ENCODE results near the gene TXNRD2.
"Not testable (repeated sequence)": the region's sequence is repeated elsewhere in the genome, so short reads cannot be mapped to it uniquely, and the experiment has no call there.

The TXNRD2 gene

DNA sequence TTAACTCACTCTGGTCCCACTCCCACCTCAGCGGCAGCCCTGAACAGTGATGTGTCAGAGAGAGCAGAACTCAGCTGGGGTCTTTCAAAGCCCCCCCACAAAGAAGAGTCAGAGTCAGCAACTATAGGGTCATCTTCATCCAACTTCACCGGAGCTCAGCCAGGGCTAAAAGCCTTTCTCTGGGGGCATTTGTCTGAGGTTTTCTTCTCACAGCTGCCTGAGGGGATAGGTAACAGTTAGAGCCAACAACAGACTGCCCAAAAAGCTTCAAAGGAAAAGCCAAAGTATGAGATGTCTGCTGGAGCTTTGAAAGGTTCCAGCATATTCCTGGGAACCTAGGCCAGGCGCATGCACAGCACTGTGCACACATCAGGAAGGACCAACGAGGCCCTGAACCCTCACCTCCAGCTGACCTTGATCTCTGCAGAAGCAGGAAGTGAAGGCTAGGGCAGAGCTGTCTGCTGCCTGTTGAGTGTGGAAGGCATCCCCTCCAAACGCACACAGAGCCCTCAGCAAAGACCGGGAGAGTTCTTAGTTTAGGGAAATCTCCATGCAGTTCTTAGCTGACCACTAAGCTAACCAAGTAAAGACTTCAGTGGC lies 28.2 kb downstream of the TXNRD2 start:
- Histone ChIP-seq H3K27me3 (ENCODE audit: control insufficient read depth, insufficient read depth, low read length) (no peaks in the 10 kb centered on the region), H3K4me1 (ENCODE audit: control insufficient read depth, insufficient read depth, low read length) (no peaks in the 10 kb centered on the region), H3K4me3 (ENCODE audit: low read depth, low read length) (no peak overlapping the region), H3K36me3 (ENCODE audit: control insufficient read depth, insufficient read depth, low read length) (peaks cover 5% of the 10 kb centered on the region; the same call in 1 of the 2 replicates), H3K27ac (ENCODE audit: low read depth, low read length) (no peak overlapping the region), H3K9me3 (ENCODE audit: control insufficient read depth, insufficient read depth, low read length) (no peaks in the 10 kb centered on the region), H3K9ac (ENCODE audit: low read depth, low read length) (no peak overlapping the region)

DNA sequence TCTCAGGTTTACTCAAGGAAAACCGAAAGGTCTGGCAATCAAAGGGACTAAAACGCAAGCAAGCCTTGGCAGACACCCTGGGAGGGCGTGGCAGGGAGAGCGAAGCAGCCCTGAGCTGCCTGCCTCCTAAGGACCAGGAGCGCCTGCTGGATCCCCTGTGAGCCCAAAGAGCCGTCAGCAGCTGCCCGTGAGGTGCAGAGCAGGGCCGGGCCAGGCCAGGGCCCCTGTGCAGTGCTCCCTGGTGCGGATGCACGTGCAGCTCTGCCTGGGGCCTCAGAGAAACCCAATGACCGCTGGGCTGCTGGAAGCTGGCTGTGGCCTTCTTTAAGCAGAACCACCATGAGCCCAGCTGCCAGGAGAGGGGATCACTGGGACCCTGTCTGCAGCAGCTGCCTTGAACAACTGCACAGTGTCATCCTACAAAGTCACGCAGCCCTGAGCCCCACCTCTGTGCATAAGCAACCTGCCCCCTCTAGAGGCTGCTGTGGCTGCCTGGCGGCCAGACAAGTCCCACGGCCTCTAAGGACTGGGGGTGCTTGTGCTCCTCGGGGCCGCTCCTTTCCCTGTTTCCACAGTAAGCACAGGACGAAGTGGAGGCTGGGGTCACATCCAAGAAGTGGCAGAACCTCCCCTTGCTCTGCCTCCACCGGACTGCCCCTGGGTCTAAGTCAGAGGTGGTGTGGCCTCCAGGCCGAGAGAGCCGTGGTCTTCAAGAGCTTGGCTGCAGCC lies 29.2 kb downstream of the TXNRD2 start:
- Histone ChIP-seq H3K36me3 (ENCODE audit: control insufficient read depth, insufficient read depth, low read length) (peaks cover 5% of the 10 kb centered on the region; the same call in 1 of the 2 replicates), H3K9ac (ENCODE audit: low read depth, low read length) (no peak overlapping the region)

DNA sequence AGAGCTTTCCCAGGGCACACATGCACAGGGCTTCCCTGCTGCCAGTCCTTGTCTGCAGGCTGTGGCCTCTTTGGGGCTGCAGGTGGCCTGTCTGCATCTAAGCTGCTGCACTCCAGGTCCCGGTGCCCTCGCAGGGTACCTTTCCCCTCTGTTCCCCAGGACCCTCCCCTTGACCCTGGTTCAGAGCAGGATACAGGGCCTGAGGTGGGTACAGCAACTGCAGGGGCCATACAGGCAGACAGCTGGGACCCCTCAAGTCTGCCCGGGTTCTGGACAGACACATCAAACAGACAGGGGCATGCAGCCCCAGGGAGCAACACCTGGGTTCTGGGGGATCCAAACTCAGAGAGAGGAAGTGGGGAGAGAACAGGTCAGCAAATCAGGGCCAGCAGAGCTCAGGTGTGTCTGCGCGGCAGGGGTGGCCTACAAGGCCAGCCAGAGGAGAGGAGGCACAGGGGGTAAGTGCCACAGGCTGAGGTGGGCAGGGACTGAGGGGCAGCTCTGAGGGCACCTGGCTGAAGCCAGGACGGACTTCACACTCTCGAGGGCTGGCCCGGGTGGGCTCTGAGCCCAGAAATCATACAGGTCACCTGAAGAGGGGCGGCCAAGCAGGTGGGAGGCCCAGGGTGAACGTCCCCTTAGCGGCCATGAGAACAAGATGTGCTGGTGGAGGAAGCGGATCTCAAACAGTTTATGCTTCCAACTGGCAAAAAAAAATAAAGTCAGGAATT lies 29.9 kb downstream of the TXNRD2 start:
- Histone ChIP-seq H3K9me3 (ENCODE audit: control insufficient read depth, insufficient read depth, low read length) (no peaks in the 10 kb centered on the region), H3K4me3 (ENCODE audit: low read depth, low read length) (no peak overlapping the region), H3K9ac (ENCODE audit: low read depth, low read length) (no peak overlapping the region), H3K27me3 (ENCODE audit: control insufficient read depth, insufficient read depth, low read length) (no peaks in the 10 kb centered on the region), H3K36me3 (ENCODE audit: control insufficient read depth, insufficient read depth, low read length) (peaks cover 5% of the 10 kb centered on the region; the same call in 1 of the 2 replicates), H3K27ac (ENCODE audit: low read depth, low read length) (no peak overlapping the region), H3K4me1 (ENCODE audit: control insufficient read depth, insufficient read depth, low read length) (no peaks in the 10 kb centered on the region)

More for the DNA sequence above, 29.2 kb downstream of the TXNRD2 start:
- H3K27me3 ChIP-seq (ENCODE audit: control insufficient read depth, insufficient read depth, low read length) = no peaks in the 10 kb centered on the region
- H3K27ac ChIP-seq (ENCODE audit: low read depth, low read length) = no peak overlapping the region
- H3K4me1 ChIP-seq (ENCODE audit: control insufficient read depth, insufficient read depth, low read length) = no peaks in the 10 kb centered on the region
- H3K9me3 ChIP-seq (ENCODE audit: control insufficient read depth, insufficient read depth, low read length) = no peaks in the 10 kb centered on the region
- H3K4me3 ChIP-seq (ENCODE audit: low read depth, low read length) = no peak overlapping the region

GRCh38 chr22:19910180-19910744 lies 31.4 kb downstream of the TXNRD2 start:
- Histone ChIP-seq H3K9ac (ENCODE audit: low read depth, low read length) (no peak overlapping the region), H3K9me3 (ENCODE audit: control insufficient read depth, insufficient read depth, low read length) (no peaks in the 10 kb centered on the region), H3K27ac (ENCODE audit: low read depth, low read length) (no peak overlapping the region), H3K27me3 (ENCODE audit: control insufficient read depth, insufficient read depth, low read length) (no peaks in the 10 kb centered on the region), H3K4me1 (ENCODE audit: control insufficient read depth, insufficient read depth, low read length) (no peaks in the 10 kb centered on the region), H3K36me3 (ENCODE audit: control insufficient read depth, insufficient read depth, low read length) (peaks cover 5% of the 10 kb centered on the region; the same call in 1 of the 2 replicates), H3K4me3 (ENCODE audit: low read depth, low read length) (no peak overlapping the region)

GRCh38 chr22:19909350-19910179 lies 32.1 kb downstream of the TXNRD2 start:
- no peak overlapping the region for H3K9ac ChIP-seq (ENCODE audit: low read depth, low read length)
- H3K4me3 ChIP-seq (ENCODE audit: low read depth, low read length) = no peak overlapping the region
- H3K27me3 ChIP-seq (ENCODE audit: control insufficient read depth, insufficient read depth, low read length) = no peaks in the 10 kb centered on the region
- no peaks in the 10 kb centered on the region for H3K9me3 ChIP-seq (ENCODE audit: control insufficient read depth, insufficient read depth, low read length)
- no peak overlapping the region for H3K27ac ChIP-seq (ENCODE audit: low read depth, low read length)
- H3K36me3 ChIP-seq (ENCODE audit: control insufficient read depth, insufficient read depth, low read length) = peaks cover 4% of the 10 kb centered on the region; the same call in 1 of the 2 replicates
- no peaks in the 10 kb centered on the region for H3K4me1 ChIP-seq (ENCODE audit: control insufficient read depth, insufficient read depth, low read length)

DNA sequence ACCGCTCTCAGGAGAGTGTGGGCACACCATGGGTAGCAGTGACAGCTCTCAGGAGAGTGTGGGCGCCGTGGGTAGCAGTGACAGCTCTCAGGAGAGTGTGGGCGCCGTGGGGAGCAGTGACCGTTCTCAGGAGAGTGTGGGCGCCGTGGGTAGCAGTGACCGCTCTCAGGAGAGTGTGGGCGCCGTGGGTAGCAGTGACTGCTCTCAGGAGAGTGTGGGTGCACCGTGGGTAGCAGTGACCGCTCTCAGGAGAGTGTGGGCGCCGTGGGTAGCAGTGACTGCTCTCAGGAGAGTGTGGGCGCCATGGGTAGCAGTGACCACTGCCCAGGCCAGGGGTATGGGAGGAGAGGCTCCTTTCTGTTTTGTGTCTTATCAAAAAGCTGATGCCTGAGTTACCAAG lies 33.7 kb downstream of the TXNRD2 start:
- not testable (repeated sequence) for H3K4me3 ChIP-seq (ENCODE audit: low read depth, low read length); H3K9me3 ChIP-seq (ENCODE audit: control insufficient read depth, insufficient read depth, low read length); H3K27ac ChIP-seq (ENCODE audit: low read depth, low read length); H3K36me3 ChIP-seq (ENCODE audit: control insufficient read depth, insufficient read depth, low read length); H3K27me3 ChIP-seq (ENCODE audit: control insufficient read depth, insufficient read depth, low read length); H3K9ac ChIP-seq (ENCODE audit: low read depth, low read length); H3K4me1 ChIP-seq (ENCODE audit: control insufficient read depth, insufficient read depth, low read length)

DNA sequence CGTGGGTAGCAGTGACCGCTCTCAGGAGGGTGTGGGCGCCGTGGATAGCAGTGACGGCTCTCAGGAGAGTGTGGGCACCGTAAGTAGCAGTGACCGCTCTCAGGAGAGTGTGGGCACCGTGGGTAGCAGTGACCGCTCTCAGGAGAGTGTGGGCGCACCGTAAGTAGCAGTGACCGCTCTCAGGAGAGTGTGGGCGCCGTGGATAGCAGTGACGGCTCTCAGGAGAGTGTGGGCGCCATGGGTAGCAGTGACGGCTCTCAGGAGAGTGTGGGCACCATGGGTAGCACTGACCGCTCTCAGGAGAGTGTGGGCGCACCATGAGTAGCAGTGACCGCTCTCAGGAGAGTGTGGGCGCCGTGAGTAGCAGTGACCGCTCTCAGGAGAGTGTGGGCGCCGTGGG lies 34.8 kb downstream of the TXNRD2 start:
- not testable (repeated sequence) for H3K27ac ChIP-seq (ENCODE audit: low read depth, low read length); H3K27me3 ChIP-seq (ENCODE audit: control insufficient read depth, insufficient read depth, low read length); H3K4me3 ChIP-seq (ENCODE audit: low read depth, low read length); H3K9ac ChIP-seq (ENCODE audit: low read depth, low read length); H3K36me3 ChIP-seq (ENCODE audit: control insufficient read depth, insufficient read depth, low read length); H3K9me3 ChIP-seq (ENCODE audit: control insufficient read depth, insufficient read depth, low read length)
- H3K4me1 ChIP-seq (ENCODE audit: control insufficient read depth, insufficient read depth, low read length) = peaks cover 12% of the 10 kb centered on the region; the same call in 1 of the 2 replicates

- H3K27ac ChIP-seq (ENCODE audit: low read depth, low read length) = no peak overlapping the region
- H3K9ac ChIP-seq (ENCODE audit: low read depth, low read length) = no peak overlapping the region
Observed at GRCh38 chr22:19905347-19906276, 36.0 kb downstream of the TXNRD2 start.

DNA sequence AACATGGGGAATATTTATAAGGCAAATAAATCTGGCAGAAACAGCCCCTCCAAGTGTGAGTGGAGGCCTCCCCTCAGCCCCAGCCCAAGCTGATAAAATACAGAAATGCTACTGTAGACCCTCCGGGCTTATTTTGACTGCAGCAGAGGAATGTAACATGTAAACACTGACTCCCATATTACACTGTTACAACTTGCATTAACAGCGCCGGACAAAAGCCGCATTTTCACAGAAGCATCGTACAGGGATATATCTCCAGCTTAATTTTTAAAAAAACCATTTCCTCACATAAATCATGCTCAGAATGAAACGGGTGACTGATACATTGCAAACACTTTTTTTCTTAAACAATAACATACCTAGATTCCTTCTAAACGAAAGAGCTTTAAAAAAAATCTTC lies 36.7 kb downstream of the TXNRD2 start:
- Histone ChIP-seq H3K27me3 (ENCODE audit: control insufficient read depth, insufficient read depth, low read length) (no peaks in the 10 kb centered on the region), H3K27ac (ENCODE audit: low read depth, low read length) (no peak overlapping the region), H3K9ac (ENCODE audit: low read depth, low read length) (no peak overlapping the region)

More at GRCh38 chr22:19905347-19906276, 36.0 kb downstream of the TXNRD2 start:
- Histone ChIP-seq H3K9me3 (ENCODE audit: control insufficient read depth, insufficient read depth, low read length) (no peaks in the 10 kb centered on the region), H3K4me3 (ENCODE audit: low read depth, low read length) (no peak overlapping the region), H3K4me1 (ENCODE audit: control insufficient read depth, insufficient read depth, low read length) (peaks cover 12% of the 10 kb centered on the region; the same call in 1 of the 2 replicates), H3K36me3 (ENCODE audit: control insufficient read depth, insufficient read depth, low read length) (no peaks in the 10 kb centered on the region), H3K27me3 (ENCODE audit: control insufficient read depth, insufficient read depth, low read length) (no peaks in the 10 kb centered on the region)

More for the DNA sequence above, 36.7 kb downstream of the TXNRD2 start:
- no peak overlapping the region for H3K4me3 ChIP-seq (ENCODE audit: low read depth, low read length)
- no peaks in the 10 kb centered on the region for H3K9me3 ChIP-seq (ENCODE audit: control insufficient read depth, insufficient read depth, low read length)
- H3K4me1 ChIP-seq (ENCODE audit: control insufficient read depth, insufficient read depth, low read length) = peaks cover 12% of the 10 kb centered on the region; the same call in 1 of the 2 replicates
- no peaks in the 10 kb centered on the region for H3K36me3 ChIP-seq (ENCODE audit: control insufficient read depth, insufficient read depth, low read length)

Data from HUES48 (cell line).